MM.1S (cell line): ENCODE measurements around the gene FAM32A.

Source experiments
- EZH2 ChIP-seq: fragments of 300-600 bp; sonication (generic); optimal IDR thresholded peaks from 2 replicates; pipeline ENCODE3; 2017; ENCODE audit warnings: low read depth, mild to moderate bottlenecking, antibody characterized with exemption, low read length, mixed read lengths
- EZH2phosphoT487 ChIP-seq: fragments of 300-600 bp; sonication (generic); IDR thresholded peaks from 2 replicates; pipeline ENCODE4 v1.6.1; 2018; ENCODE audit warnings: antibody characterized with exemption, low read length
- TF ChIP-seq, protein P1 (sequence below): fragments of 300-600 bp; sonication (generic); IDR thresholded peaks from 2 replicates; pipeline ENCODE4 v1.5.1; 2016; ENCODE audit warnings: antibody characterized with exemption, low read length, mixed read lengths

DNA sequence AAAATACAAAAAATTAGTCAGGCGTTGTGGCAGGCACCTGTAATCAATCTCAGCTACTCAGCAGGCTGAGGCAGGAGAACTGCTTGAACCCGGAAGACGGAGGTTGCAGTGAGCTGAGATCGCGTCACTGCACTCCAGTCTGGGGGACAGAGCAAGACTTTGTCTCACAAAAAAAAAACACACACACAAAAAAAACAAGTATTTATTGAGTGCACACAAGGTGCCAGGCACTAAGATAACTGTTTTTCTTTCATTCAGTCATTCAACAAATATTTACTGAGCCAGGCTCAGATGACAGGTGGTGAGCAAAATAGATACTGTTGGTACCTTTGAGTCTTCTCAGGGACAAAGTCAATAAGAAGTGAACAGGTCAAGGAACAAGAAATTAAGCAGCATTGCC is 18.2 kb upstream of the FAM32A start:
- TF ChIP-seq, protein P1, sequence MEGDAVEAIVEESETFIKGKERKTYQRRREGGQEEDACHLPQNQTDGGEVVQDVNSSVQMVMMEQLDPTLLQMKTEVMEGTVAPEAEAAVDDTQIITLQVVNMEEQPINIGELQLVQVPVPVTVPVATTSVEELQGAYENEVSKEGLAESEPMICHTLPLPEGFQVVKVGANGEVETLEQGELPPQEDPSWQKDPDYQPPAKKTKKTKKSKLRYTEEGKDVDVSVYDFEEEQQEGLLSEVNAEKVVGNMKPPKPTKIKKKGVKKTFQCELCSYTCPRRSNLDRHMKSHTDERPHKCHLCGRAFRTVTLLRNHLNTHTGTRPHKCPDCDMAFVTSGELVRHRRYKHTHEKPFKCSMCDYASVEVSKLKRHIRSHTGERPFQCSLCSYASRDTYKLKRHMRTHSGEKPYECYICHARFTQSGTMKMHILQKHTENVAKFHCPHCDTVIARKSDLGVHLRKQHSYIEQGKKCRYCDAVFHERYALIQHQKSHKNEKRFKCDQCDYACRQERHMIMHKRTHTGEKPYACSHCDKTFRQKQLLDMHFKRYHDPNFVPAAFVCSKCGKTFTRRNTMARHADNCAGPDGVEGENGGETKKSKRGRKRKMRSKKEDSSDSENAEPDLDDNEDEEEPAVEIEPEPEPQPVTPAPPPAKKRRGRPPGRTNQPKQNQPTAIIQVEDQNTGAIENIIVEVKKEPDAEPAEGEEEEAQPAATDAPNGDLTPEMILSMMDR, result no peak
- TF ChIP-seq EZH2, result no peak
- no peak for TF ChIP-seq EZH2phosphoT487
